Activated T-helper 2 cell treated with anti-CD3 and anti-CD28 coated beads, Interferon-gamma antibody, Interleukin-2, Interleukin-4, amounts not matched to agents 10 μg/mL and 5 μg/mL and 100 μg/mL, durations not matched to agents 14 hours and 24 hours and 36 hours (primary cell): ENCODE measurements around the gene GNRHR. TPM values are rescaled to one million over a fixed set of nuclear protein-coding genes. Genes with fewer than 3 reads are reported as not detected.
"Not testable (repeated sequence)": the region's sequence is repeated elsewhere in the genome, so short reads cannot be mapped to it uniquely, and the experiment has no call there.

Experiments
- DNase-seq: peaks from one replicate; pipeline ENCODE4 v3.0.0; 2021; ENCODE audit warnings: low spot score
- H3K27ac Mint-ChIP-seq: one replicate; pipeline ENCODE4 v1.8.0; 2021; ENCODE audit warnings: mixed read lengths
- H3K27me3 Mint-ChIP-seq: one replicate; pipeline ENCODE4 v1.8.0; 2021; ENCODE audit warnings: low read depth, mixed read lengths
- H3K36me3 Mint-ChIP-seq: one replicate; pipeline ENCODE4 v1.8.0; 2021; ENCODE audit warnings: low read depth, mixed read lengths
- H3K4me1 Mint-ChIP-seq: one replicate; pipeline ENCODE4 v1.8.0; 2021; ENCODE audit warnings: low read depth, mixed read lengths
- H3K4me3 Mint-ChIP-seq: one replicate; pipeline ENCODE4 v1.8.0; 2021; ENCODE audit warnings: low read depth, mild to moderate bottlenecking, moderate library complexity, mixed read lengths
- H3K9me3 Mint-ChIP-seq: one replicate; pipeline ENCODE4 v1.8.0; 2021; ENCODE audit warnings: mixed read lengths
- intact Hi-C: fragments of 100-400 bp; cut with micrococcal nuclease; formaldehyde crosslinking; loops from one replicate; pipeline ENCODE4 v1.15.1; 2023
- total RNA-seq: library from RNA; stranded (reverse); gene quantifications from 2 replicates; pipeline ENCODE4 v1.2.3, GENCODE V29; 2022

Gene GNRHR
- total RNA-seq: not detected in 2 replicates

GRCh38 chr4:67754288-67754687 lies at the start of gene GNRHR:
TSS of gene GNRHR (minus strand) at chr4:67754388. CDS start at chr4:67754335, 53 bp downstream.
- Mint-ChIP-seq H3K4me1 (peaks cover 2% of the 10 kb centered on the region), H3K9me3 (no peaks in the 10 kb centered on the region), H3K27me3 (no peaks in the 10 kb centered on the region), H3K36me3 (no peaks in the 10 kb centered on the region), H3K4me3 (no peak within 1 kb of the TSS), H3K27ac (no peak within 1 kb of the TSS)
- intact Hi-C loops: no loop called here
- DNase-seq: no peak

GRCh38 chr4:67796810-67797209 lies 42.6 kb upstream of the GNRHR start:
- intact Hi-C loops: no loop called here
- Mint-ChIP-seq H3K27ac (no peak overlapping the region), H3K9me3 (no peaks in the 10 kb centered on the region), H3K4me3 (no peak overlapping the region), H3K36me3 (no peaks in the 10 kb centered on the region), H3K27me3 (no peaks in the 10 kb centered on the region), H3K4me1 (peaks cover 8% of the 10 kb centered on the region)
- no peak for DNase-seq

- H3K36me3 Mint-ChIP-seq: no peaks in the 10 kb centered on the region
- H3K4me3 Mint-ChIP-seq: no peak overlapping the region
- no peak for DNase-seq
- no peaks in the 10 kb centered on the region for H3K9me3 Mint-ChIP-seq
- H3K27me3 Mint-ChIP-seq: no peaks in the 10 kb centered on the region
- peaks cover under 1% of the 10 kb centered on the region for H3K4me1 Mint-ChIP-seq
- intact Hi-C loops: no loop called here
- H3K27ac Mint-ChIP-seq: no peak overlapping the region
Measured at GRCh38 chr4:67790721-67791120, 36.5 kb upstream of the GNRHR start.

GRCh38 chr4:67787311-67787710 lies 33.1 kb upstream of the GNRHR start:
- Mint-ChIP-seq H3K27me3 (no peaks in the 10 kb centered on the region), H3K27ac (no peak overlapping the region), H3K4me3 (no peak overlapping the region), H3K36me3 (no peaks in the 10 kb centered on the region), H3K4me1 (peaks cover 4% of the 10 kb centered on the region), H3K9me3 (no peaks in the 10 kb centered on the region)
- no peak for DNase-seq
- intact Hi-C loops: no loop called here

GRCh38 chr4:67785528-67785927 lies 31.3 kb upstream of the GNRHR start:
- no peaks in the 10 kb centered on the region for H3K36me3 Mint-ChIP-seq
- no peak overlapping the region for H3K4me3 Mint-ChIP-seq
- no peaks in the 10 kb centered on the region for H3K9me3 Mint-ChIP-seq
- H3K27ac Mint-ChIP-seq: no peak overlapping the region
- DNase-seq: no peak
- no peaks in the 10 kb centered on the region for H3K27me3 Mint-ChIP-seq
- intact Hi-C loops: no loop called here
- peaks cover 4% of the 10 kb centered on the region for H3K4me1 Mint-ChIP-seq

- H3K9me3 Mint-ChIP-seq: no peaks in the 10 kb centered on the region
- no peaks in the 10 kb centered on the region for H3K27me3 Mint-ChIP-seq
- H3K4me1 Mint-ChIP-seq: peaks cover 11% of the 10 kb centered on the region
- intact Hi-C loops: no loop called here
- H3K4me3 Mint-ChIP-seq: no peak overlapping the region
- no peak overlapping the region for H3K27ac Mint-ChIP-seq
- DNase-seq: no peak
- H3K36me3 Mint-ChIP-seq: no peaks in the 10 kb centered on the region
Measured at GRCh38 chr4:67779631-67780030, 25.4 kb upstream of the GNRHR start.

GRCh38 chr4:67776746-67777145 lies 22.6 kb upstream of the GNRHR start:
- intact Hi-C loops: no loop called here
- Mint-ChIP-seq H3K27me3 (no peaks in the 10 kb centered on the region), H3K36me3 (no peaks in the 10 kb centered on the region), H3K4me1 (peaks cover 11% of the 10 kb centered on the region), H3K27ac (no peak overlapping the region), H3K4me3 (no peak overlapping the region), H3K9me3 (no peaks in the 10 kb centered on the region)
- DNase-seq: no peak

- no peak overlapping the region for H3K27ac Mint-ChIP-seq
- no peaks in the 10 kb centered on the region for H3K36me3 Mint-ChIP-seq
- H3K4me3 Mint-ChIP-seq: no peak overlapping the region
- no peaks in the 10 kb centered on the region for H3K27me3 Mint-ChIP-seq
- H3K9me3 Mint-ChIP-seq: no peaks in the 10 kb centered on the region
- intact Hi-C loops: no loop called here
- DNase-seq: no peak
- peaks cover 4% of the 10 kb centered on the region for H3K4me1 Mint-ChIP-seq
Measured at GRCh38 chr4:67770422-67770821, 16.2 kb upstream of the GNRHR start.

- intact Hi-C loops: no loop called here
- Mint-ChIP-seq H3K27ac (no peak overlapping the region), H3K36me3 (no peaks in the 10 kb centered on the region), H3K9me3 (no peaks in the 10 kb centered on the region), H3K27me3 (no peaks in the 10 kb centered on the region), H3K4me1 (peaks cover 4% of the 10 kb centered on the region), H3K4me3 (no peak overlapping the region)
- DNase-seq: no peak
Measured at GRCh38 chr4:67765928-67766327, 11.7 kb upstream of the GNRHR start.

GRCh38 chr4:67765401-67765800 lies 11.2 kb upstream of the GNRHR start:
- Mint-ChIP-seq H3K4me3 (no peak overlapping the region), H3K36me3 (no peaks in the 10 kb centered on the region), H3K27ac (no peak overlapping the region), H3K27me3 (no peaks in the 10 kb centered on the region), H3K9me3 (no peaks in the 10 kb centered on the region), H3K4me1 (peaks cover 4% of the 10 kb centered on the region)
- DNase-seq: no peak
- intact Hi-C loops: no loop called here

GRCh38 chr4:67764183-67764582 lies 10.0 kb upstream of the GNRHR start:
- Mint-ChIP-seq H3K4me1 (peaks cover 4% of the 10 kb centered on the region), H3K4me3 (no peak overlapping the region), H3K36me3 (no peaks in the 10 kb centered on the region), H3K9me3 (no peaks in the 10 kb centered on the region), H3K27me3 (no peaks in the 10 kb centered on the region), H3K27ac (no peak overlapping the region)
- no peak for DNase-seq
- intact Hi-C loops: no loop called here

- no peaks in the 10 kb centered on the region for H3K9me3 Mint-ChIP-seq
- intact Hi-C loops: loop anchor here (2.0 kb wide), 1 partner anchor 15 kb away; no protein-coding TSS in a partner anchor
- peaks cover 4% of the 10 kb centered on the region for H3K4me1 Mint-ChIP-seq
- no peaks in the 10 kb centered on the region for H3K27me3 Mint-ChIP-seq
- no peaks in the 10 kb centered on the region for H3K36me3 Mint-ChIP-seq
- H3K4me3 Mint-ChIP-seq: no peak overlapping the region
- DNase-seq: no peak
- no peak overlapping the region for H3K27ac Mint-ChIP-seq
Measured at GRCh38 chr4:67762086-67762485, 7.9 kb upstream of the GNRHR start.

GRCh38 chr4:67756991-67757390 lies 2.8 kb upstream of the GNRHR start:
- H3K4me3 Mint-ChIP-seq, H3K9me3 Mint-ChIP-seq, H3K27me3 Mint-ChIP-seq, H3K4me1 Mint-ChIP-seq, DNase-seq, intact Hi-C loops, H3K36me3 Mint-ChIP-seq, H3K27ac Mint-ChIP-seq: not testable (repeated sequence)

GRCh38 chr4:67755974-67756373 lies 1.8 kb upstream of the GNRHR start:
- H3K4me1 Mint-ChIP-seq: peaks cover 2% of the 10 kb centered on the region
- H3K9me3 Mint-ChIP-seq: no peaks in the 10 kb centered on the region
- intact Hi-C loops: no loop called here
- H3K27ac Mint-ChIP-seq: no peak overlapping the region
- no peaks in the 10 kb centered on the region for H3K36me3 Mint-ChIP-seq
- DNase-seq: no peak
- no peak overlapping the region for H3K4me3 Mint-ChIP-seq
- no peaks in the 10 kb centered on the region for H3K27me3 Mint-ChIP-seq
